HEK293T (cell line): ENCODE results near the gene INPP5D.

Source experiments
- CTCF ChIA-PET: fragments of 350-600 bp; formaldehyde crosslinking; extraction: SDS; loops from one replicate; lab custom pipeline; 2021; ENCODE audit warnings: antibody characterized with exemption, inconsistent platforms; lab: Yijun Ruan, JAX
- POLR2A ChIA-PET: fragments of 350-600 bp; formaldehyde crosslinking; extraction: SDS; loops from one replicate; lab custom pipeline; 2020; ENCODE audit warnings: antibody characterized with exemption, inconsistent platforms; lab: Yijun Ruan, JAX
- DNase-seq: peaks from one replicate; pipeline ENCODE4 v3.0.0; 2012; ENCODE audit warnings: mixed read lengths; ENCODE audit errors: extremely low spot score
- ARNT ChIP-seq: fragments of 450-650 bp; IDR thresholded peaks from 2 replicates; pipeline ENCODE4 v1.6.1; 2017; ENCODE audit warnings: mild to moderate bottlenecking
- BHLHE40 ChIP-seq: fragments of 450-650 bp; IDR thresholded peaks from 2 replicates; pipeline ENCODE4 v1.6.1; 2016; ENCODE audit warnings: mild to moderate bottlenecking, moderate library complexity, borderline replicate concordance
- CTBP1 ChIP-seq: fragments of 450-650 bp; IDR thresholded peaks from 2 replicates; pipeline ENCODE4 v1.6.1; 2016; ENCODE audit warnings: borderline replicate concordance
- ELF4 ChIP-seq: fragments of 450-650 bp; IDR thresholded peaks from 2 replicates; pipeline ENCODE4 v1.6.1; 2017; ENCODE audit warnings: antibody characterized with exemption
- FOXA1 ChIP-seq: fragments of 450-650 bp; IDR thresholded peaks from 2 replicates; pipeline ENCODE4 v1.6.1; 2016; ENCODE audit warnings: mild to moderate bottlenecking
- FOXK2 ChIP-seq: fragments of 450-650 bp; IDR thresholded peaks from 2 replicates; pipeline ENCODE4 v1.6.1; 2016; ENCODE audit warnings: mild to moderate bottlenecking
- FOXM1 ChIP-seq: fragments of 450-650 bp; IDR thresholded peaks from 2 replicates; pipeline ENCODE4 v1.6.1; 2017; ENCODE audit warnings: mild to moderate bottlenecking, borderline replicate concordance
- HDGF ChIP-seq: fragments of 450-650 bp; IDR thresholded peaks from 2 replicates; pipeline ENCODE4 v1.6.1; 2017; ENCODE audit warnings: antibody characterized with exemption, borderline replicate concordance
- L3MBTL2 ChIP-seq: fragments of 450-650 bp; conservative IDR thresholded peaks from 2 replicates; pipeline ENCODE4 v1.6.1; 2016; ENCODE audit warnings: mild to moderate bottlenecking
- LEF1 ChIP-seq: fragments of 450-650 bp; IDR thresholded peaks from 2 replicates; pipeline ENCODE4 v1.6.1; 2017; ENCODE audit warnings: mild to moderate bottlenecking, borderline replicate concordance
- NFRKB ChIP-seq: fragments of 450-650 bp; IDR thresholded peaks from 2 replicates; pipeline ENCODE4 v1.6.1; 2016; ENCODE audit warnings: mild to moderate bottlenecking, moderate library complexity
- PKNOX1 ChIP-seq: fragments of 450-650 bp; IDR thresholded peaks from 2 replicates; pipeline ENCODE4 v1.6.1; 2016
- SP1 ChIP-seq: fragments of 450-650 bp; IDR thresholded peaks from 2 replicates; pipeline ENCODE4 v1.6.1; 2017
- SUZ12 ChIP-seq: fragments of 450-650 bp; IDR thresholded peaks from 2 replicates; pipeline ENCODE4 v1.6.1; 2016; ENCODE audit warnings: mild to moderate bottlenecking
- TARDBP ChIP-seq: fragments of 450-650 bp; IDR thresholded peaks from 2 replicates; pipeline ENCODE4 v1.6.1; 2016
- ZNF384 ChIP-seq: fragments of 450-650 bp; IDR thresholded peaks from 2 replicates; pipeline ENCODE4 v1.6.1; 2016

The INPP5D gene

GRCh38 chr2:233164967-233165366 lies 104.8 kb downstream of the INPP5D start:
- ChIA-PET POLR2A (no interaction called here), CTCF (no interaction called here)
- no peak for TF ChIP-seq CTBP1
- TF ChIP-seq LEF1, result no peak
- no peak for TF ChIP-seq ELF4
- no peak for TF ChIP-seq HDGF
- TF ChIP-seq TARDBP, result no peak
- TF ChIP-seq ZNF384, result no peak
- no peak for TF ChIP-seq L3MBTL2
- no peak for TF ChIP-seq PKNOX1
- no peak for TF ChIP-seq FOXA1
- TF ChIP-seq SUZ12, result no peak
- no peak for TF ChIP-seq FOXK2
- TF ChIP-seq FOXM1, result no peak
- no peak for TF ChIP-seq BHLHE40
- no peak for TF ChIP-seq NFRKB
- TF ChIP-seq SP1, result no peak
- no peak for TF ChIP-seq ARNT
- DNase-seq, result no peak

DNA sequence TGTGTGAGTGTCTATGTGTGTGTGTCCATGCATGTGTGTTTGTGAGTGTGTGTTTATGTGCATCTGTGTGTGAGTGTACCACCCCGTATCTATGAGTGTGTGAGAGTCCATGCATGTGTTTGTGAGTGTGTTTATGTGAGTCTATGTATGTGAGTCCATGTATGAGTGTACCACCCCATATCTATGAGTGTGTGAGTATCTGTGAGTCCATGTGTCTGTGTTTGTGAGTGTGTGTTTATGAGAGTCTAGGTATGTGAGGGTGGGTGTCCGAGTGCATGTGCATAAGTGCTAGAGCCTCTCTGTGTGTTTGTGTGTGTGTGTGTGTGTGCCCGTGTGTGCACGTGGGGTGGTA lies 105.4 kb downstream of the INPP5D start:
- CTCF ChIA-PET, result no interaction called here
- POLR2A ChIA-PET, result no interaction called here
- no peak for DNase-seq
- TF ChIP-seq FOXM1 (no peak), TARDBP (no peak), NFRKB (no peak), SUZ12 (no peak), LEF1 (no peak), BHLHE40 (no peak), ARNT (no peak), PKNOX1 (no peak), FOXA1 (no peak), ZNF384 (no peak), SP1 (no peak), ELF4 (no peak), L3MBTL2 (no peak), HDGF (no peak), FOXK2 (no peak), CTBP1 (no peak)

- CTCF ChIA-PET, result no interaction called here
- POLR2A ChIA-PET, result no interaction called here
- DNase-seq, result no peak
- TF ChIP-seq L3MBTL2, result no peak
- no peak for TF ChIP-seq LEF1
- TF ChIP-seq TARDBP, result no peak
- TF ChIP-seq NFRKB, result no peak
- no peak for TF ChIP-seq ELF4
- TF ChIP-seq BHLHE40, result no peak
- TF ChIP-seq ZNF384, result no peak
- no peak for TF ChIP-seq CTBP1
- no peak for TF ChIP-seq SP1
- no peak for TF ChIP-seq HDGF
These were observed 105.9 kb downstream of the INPP5D start for GRCh38 chr2:233165895-233166661.

DNA sequence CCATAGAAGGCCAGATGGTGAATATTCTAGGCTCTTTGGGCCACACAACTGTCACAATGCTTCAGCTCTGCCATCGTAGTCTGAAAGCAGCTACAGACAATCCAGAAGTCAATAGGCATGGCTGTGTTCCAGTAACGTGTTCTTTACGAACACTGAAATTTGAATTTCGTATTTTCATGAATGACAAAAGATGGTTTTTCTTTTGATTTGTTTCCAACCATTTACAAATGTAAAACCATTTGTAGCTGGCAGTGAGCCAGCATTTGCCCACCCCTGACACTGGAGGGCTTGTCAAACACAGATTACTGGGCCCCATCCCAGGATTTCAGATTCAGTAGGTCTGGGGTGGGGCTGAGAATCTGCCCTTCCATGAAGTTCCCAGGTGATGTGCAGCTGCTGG lies 108.3 kb downstream of the INPP5D start:
- DNase-seq, result no peak
- TF ChIP-seq NFRKB (no peak), FOXA1 (no peak), ZNF384 (no peak), HDGF (no peak), LEF1 (no peak), BHLHE40 (no peak), L3MBTL2 (no peak), FOXK2 (no peak), CTBP1 (no peak), ELF4 (no peak), TARDBP (no peak), PKNOX1 (no peak), ARNT (no peak), FOXM1 (no peak), SP1 (no peak), SUZ12 (no peak)
- ChIA-PET POLR2A (no interaction called here), CTCF (no interaction called here)

- DNase-seq, result no peak
- TF ChIP-seq BHLHE40, result no peak
- TF ChIP-seq HDGF, result no peak
- no peak for TF ChIP-seq SP1
- no peak for TF ChIP-seq L3MBTL2
- TF ChIP-seq FOXA1, result no peak
- no peak for TF ChIP-seq ZNF384
- no peak for TF ChIP-seq LEF1
- TF ChIP-seq FOXK2, result no peak
- TF ChIP-seq ARNT, result no peak
- CTCF ChIA-PET, result no interaction called here
- POLR2A ChIA-PET, result no interaction called here
These were observed 108.8 kb downstream of the INPP5D start for GRCh38 chr2:233168919-233169318.

GRCh38 chr2:233171344-233171743 lies 111.2 kb downstream of the INPP5D start:
- TF ChIP-seq BHLHE40 (no peak), LEF1 (no peak), CTBP1 (no peak), FOXK2 (no peak), PKNOX1 (no peak), FOXM1 (no peak), FOXA1 (no peak), ZNF384 (no peak), SUZ12 (no peak)
- ChIA-PET CTCF (no interaction called here), POLR2A (interaction anchor here (0.6 kb wide), 1 partner anchor 37 kb away, joined by 3 read pairs; no protein-coding TSS in a partner anchor)
- DNase-seq, result no peak
